HG03521 (cell line): Measurements from ENCODE around the gene KRTAP4-7.
"Not testable (repeated sequence)": the region's sequence is repeated elsewhere in the genome, so short reads cannot be mapped to it uniquely, and the experiment has no call there.

Experiments used
- ATAC-seq: cut with Tn5 transposase; IDR thresholded peaks from one replicate; pipeline ENCODE4 v1.9.1; 2021; ENCODE audit warnings: mild to moderate bottlenecking, moderate library complexity; ENCODE audit not compliant: unreplicated experiment

The KRTAP4-7 gene

DNA sequence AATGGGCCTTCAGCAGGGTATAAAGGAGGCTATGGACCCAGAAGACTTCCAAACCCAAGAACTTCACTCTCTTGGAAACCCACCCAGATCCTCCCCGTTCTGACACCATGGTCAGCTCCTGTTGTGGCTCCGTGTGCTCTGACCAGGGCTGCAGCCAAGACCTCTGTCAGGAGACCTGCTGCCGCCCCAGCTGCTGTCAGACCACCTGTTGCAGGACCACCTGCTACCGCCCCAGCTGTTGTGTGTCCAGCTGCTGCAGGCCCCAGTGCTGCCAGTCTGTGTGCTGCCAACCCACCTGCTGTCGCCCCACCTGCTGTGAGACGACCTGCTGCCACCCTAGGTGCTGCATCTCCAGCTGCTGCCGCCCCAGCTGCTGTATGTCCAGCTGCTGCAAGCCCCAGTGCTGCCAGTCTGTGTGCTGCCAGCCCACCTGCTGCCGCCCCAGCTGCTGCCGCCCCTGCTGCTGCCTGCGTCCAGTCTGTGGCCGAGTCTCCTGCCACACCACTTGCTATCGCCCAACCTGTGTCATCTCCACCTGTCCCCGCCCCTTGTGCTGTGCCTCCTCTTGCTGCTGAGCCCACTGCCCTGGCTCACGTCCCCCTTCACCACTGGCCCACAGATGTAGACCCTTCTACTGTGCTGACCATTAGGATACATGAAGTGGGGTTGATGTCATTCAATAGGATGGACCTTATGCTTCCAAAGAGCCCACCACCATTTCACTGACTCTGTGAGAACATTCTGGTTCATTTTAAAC lies at the start of gene KRTAP4-7:
Gene KRTAP4-7, plus strand, starts transcription at position 51 of the 757 bp plus-strand sequence. Its CDS starts 57 bp downstream, at position 108.
- not testable (repeated sequence) for ATAC-seq

DNA sequence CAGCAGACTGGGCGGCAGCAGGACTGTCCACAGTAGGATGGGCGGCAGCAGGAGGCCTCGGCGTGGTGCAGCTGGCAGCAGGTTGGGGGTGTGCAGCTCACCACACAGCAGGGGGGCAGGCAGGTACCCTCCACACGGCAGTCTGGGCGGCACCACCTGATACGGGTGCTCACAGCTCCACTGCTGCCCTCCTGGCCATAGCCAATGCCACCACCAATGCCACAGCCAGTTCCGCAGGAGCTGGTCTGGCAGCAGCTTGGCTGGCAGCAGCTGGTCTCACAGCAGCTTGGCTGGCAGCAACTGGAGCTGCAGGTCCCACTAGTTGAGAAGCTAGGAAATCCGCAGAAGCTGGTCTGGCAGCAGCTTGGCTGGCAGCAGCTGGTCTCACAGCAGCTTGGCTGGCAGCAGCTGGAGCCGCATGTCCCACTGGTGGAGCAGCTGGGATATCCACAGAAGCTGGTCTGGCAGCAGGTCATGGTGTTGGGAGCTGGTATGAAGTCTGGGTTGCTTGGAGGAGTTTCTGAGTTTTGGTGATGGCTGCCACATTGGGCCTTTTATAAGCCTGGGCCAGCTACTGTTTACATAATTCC lies 49.5 kb upstream of the KRTAP4-7 start, which contains the start of gene KRTAP1-3:
Gene KRTAP1-3, minus strand, starts transcription at position 529 of the 590 bp plus-strand sequence. Its CDS starts 53 bp downstream, at position 476.
- not testable (repeated sequence) for ATAC-seq

DNA sequence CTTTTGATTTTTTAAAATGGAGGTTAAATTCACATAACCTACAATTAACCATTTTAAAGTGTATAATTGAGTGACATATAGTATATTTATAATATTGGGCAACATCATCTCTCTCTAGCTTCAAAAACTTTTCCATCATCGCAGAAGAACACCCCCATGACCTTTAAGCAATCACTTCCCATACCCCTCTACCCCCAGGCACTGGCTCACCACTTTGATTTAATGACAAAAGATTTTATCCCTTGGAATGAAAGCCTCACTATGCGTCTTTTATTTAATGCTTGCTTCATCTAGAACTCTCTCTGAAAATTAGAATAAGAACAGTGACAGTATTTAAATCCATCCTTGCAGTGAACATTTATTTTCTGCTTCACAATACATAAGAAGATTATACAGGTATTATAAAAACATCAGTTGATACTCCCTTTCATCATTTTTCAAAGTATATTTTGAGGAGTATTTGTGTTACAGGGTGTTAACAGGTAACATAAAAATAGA lies 46.0 kb upstream of the KRTAP4-7 start:
- ATAC-seq: no peak

DNA sequence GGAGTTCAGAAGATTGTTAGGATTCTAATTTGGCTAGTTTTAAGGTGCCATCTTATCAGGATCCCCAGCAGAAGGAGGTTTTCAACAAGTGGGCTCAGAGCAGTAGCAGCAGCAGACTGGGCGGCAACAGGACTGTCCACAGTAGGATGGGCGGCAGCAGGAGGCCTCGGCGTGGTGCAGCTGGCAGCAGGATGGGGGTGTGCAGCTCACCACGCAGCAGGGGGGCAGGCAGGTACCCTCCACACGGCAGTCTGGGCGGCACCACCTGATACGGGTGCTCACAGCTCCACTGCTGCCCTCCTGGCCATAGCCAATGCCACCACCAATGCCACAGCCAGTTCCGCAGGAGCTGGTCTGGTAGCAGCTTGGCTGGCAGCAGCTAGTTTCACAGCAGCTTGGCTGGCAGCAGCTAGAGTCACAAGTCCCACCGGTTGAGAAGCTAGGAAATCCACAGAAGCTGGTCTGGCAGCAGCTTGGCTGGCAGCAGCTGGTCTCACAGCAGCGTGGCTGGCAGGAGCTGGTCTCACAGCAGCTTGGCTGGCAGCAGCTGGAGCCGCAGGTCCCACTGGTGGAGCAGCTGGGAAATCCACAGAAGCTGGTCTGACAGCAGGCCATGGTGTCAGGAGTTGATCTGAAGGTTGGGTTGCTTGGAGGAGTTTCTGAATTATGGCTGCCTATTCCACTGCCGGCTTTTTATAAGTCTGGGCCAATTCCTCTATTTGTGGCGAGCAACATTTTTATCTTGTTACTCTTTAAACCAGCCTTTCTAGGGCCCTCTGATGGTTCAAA lies 43.0 kb upstream of the KRTAP4-7 start, which contains the start of gene KRTAP1-1:
Gene KRTAP1-1, minus strand, starts transcription at position 668 of the 789 bp plus-strand sequence. Its CDS starts 53 bp downstream, at position 615.
- not testable (repeated sequence) for ATAC-seq

DNA sequence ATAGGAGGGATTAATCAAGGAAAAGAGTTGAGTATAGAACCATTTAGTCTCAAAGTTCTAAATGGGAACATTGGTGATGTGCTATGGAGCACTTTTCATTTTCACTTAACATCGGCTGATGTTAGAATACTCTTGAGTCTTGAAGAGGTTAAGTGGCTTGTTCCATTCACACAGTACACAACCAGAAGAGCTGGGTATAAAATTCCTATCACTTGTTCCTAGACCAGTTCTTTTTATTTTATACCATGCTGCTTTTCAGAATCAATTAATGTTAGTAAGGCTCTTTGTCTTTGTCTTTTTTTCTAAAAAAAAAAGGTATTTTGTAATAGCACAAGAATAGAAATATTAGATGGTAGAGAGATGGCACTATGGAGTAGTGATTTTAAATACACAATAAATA lies 41.0 kb upstream of the KRTAP4-7 start:
- ATAC-seq: no peak

DNA sequence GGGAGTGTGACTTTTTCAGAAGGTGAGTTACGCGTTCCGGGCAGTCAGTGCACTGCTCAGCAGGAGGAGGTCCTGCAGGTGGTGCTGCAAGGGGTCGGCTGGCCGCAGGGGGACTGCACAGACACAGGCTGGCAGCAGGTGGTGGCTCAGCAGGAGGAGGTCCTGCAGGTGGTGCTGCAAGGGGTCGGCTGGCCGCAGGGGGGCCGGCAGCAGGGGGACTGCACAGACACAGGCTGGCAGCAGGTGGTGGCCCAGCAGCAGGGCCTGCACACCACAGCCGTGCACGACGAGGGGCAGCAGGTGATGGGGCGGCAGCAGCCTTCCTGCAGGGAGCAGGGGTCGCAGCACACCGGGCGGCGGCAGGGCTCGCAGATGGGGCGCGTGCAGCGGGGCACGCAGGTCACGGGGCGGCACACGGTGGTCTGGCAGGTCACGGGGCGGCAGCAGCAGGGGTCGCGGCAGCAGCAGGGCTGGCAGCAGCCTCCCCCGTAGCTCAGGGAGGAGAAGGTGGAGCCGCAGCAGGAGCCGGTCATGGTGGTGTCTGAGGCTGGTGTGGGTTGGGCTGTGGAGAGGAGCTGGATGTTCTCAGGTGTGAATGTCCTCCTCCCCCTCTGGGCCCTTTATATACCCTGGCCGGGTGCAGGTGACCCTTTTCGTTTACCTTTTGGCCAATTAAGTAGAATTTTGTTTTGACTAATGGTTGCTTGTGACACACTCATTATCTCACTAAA lies 37.0 kb upstream of the KRTAP4-7 start, which contains the start of gene KRTAP2-1:
Gene KRTAP2-1, minus strand, starts transcription at position 582 of the 731 bp plus-strand sequence. Its CDS starts 49 bp downstream, at position 533.
- not testable (repeated sequence) for ATAC-seq

DNA sequence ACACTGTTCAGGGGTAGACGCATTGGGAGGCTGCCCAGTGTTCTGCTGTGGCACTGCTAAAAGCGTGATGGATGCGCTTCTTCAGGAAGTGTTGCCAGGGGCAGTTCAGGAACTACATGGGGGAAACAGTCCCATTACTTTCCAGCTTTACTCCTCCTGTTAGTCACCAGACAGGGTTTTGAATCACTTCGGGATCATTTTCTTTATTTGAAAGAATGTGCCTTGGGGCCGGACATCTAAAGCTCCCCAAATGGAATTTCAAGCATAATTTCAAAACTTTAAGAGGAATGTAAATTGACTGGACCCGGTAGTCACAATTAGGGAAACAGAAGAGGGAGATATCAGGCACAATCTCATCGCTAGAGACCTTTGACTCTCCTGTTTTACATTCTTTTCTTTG lies 35.5 kb upstream of the KRTAP4-7 start:
- no peak for ATAC-seq

DNA sequence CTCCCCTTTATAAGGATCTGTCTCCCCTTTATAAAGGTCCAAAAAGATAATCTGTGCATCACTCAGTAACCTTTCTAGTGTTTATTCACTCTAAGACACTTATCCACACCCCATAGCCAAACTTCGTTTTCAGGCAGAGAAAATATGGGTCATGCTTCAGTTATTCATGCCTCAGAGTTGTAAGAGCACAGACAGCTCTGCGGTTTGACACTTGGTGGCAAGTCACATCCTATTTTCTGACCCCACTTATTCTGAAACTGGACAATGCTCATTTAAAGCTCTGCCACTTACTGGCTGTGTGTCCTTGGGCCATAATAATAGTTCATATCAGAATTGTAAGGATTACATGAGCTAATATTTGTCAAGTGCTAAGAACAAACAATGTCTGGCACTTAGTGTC lies 34.8 kb upstream of the KRTAP4-7 start:
- no peak for ATAC-seq

DNA sequence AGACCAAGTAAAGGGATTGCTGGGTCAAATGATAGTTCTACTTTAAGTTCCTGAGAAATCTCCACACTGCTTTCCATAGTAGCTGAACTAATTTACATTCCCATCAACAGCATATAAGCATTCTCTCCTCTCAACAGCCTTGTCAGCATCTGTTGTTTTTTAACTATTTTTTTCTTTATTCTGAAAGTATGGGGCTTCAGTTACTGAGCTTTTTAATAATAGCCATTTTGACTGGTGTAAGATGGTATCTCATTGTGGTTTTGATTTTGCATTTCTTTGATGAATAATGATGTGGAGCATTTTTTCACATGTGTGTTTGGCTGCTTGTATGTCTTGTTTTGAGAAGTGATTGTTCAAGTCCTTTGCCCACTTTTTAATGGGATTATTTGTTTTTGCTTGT lies 31.4 kb upstream of the KRTAP4-7 start:
- no peak for ATAC-seq

DNA sequence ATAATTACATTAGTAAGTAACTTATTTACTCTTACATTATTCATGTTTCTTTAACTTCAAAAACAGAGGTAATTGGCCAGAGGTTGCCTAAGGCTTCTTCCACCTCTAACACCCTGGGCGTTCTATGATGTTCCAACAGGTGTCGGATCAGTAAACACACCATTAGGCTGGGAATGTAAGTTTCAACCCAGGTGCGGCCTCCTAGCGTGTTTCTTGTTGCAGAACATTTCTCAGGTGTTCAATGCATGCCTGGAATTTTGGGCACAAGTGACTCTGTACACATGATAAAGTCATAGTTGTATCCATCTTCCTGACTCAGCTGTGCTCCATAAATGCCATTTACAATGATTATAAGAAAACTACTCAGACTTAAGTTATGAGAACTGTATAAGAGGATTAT lies 29.9 kb upstream of the KRTAP4-7 start:
- no peak for ATAC-seq

DNA sequence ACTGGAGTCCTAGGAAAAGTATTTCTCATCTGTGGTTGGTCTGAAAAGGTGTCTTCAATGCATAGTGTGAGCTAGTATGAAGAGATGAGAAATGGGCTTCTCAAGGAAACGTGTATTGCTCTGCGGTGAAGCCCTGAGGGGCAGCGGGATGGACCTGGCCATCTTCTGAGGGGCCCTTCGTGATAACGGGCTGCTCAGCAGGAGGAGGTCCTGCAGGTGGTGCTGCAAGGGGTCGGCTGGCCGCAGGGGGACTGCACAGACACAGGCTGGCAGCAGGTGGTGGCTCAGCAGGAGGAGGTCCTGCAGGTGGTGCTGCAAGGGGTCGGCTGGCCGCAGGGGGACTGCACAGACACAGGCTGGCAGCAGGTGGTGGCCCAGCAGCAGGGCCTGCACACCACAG lies 29.4 kb upstream of the KRTAP4-7 start:
- ATAC-seq: not testable (repeated sequence)

DNA sequence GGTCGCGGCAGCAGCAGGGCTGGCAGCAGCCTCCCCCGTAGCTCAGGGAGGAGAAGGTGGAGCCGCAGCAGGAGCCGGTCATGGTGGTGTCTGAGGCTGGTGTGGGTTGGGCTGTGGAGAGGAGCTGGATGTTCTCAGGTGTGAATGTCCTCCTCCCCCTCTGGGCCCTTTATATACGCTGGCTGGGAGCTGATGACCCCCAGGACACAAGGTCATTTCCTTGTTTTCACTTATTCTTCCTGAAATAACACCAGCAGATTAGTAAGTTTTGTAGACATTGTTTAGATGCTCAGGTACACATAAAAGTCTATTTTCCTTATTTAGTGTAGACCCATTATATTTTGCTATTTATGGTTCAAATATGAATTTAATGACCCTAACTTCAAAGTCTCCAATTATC lies 28.8 kb upstream of the KRTAP4-7 start, which contains the start of gene KRTAP2-2:
Gene KRTAP2-2, minus strand, starts transcription at position 101 of the 400 bp plus-strand sequence. Its CDS starts 19 bp downstream, at position 82.
- ATAC-seq: not testable (repeated sequence)

DNA sequence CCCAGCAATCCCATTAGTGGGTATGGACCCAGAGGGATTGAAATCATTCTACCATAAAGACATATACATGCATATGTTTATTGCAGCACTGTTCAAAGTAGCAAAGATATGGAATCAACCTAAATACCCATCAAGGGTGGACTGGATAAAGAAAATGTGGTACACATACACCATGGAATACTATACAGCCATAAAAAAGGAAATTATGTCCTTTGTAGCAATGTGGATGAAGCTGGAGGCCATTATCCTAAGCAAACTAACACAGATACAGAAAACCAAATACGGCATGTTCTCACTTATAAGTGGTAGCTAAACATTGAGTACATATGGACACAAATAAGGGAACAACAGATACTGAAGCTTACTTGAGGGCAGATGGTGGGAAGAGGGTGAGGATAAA lies 26.4 kb upstream of the KRTAP4-7 start:
- no peak for ATAC-seq

DNA sequence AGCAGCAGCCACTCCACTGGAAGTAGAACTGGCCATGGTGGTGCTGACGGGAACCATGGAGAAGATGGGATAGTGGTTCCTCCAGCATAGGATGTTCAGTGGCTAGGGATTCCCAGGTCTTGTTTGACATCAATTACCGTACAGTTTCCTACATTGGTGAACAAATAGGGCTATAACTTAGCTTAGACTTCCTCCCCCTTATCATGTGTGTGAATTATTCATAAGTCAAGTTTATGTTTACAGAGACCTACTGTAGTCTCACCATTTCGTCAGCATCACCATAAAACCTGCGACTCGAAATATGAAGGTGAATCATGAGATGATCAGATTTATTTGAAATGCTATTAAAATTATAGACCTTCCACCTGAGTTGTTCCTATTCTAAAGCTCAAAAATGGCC lies 25.2 kb upstream of the KRTAP4-7 start:
- no peak for ATAC-seq

DNA sequence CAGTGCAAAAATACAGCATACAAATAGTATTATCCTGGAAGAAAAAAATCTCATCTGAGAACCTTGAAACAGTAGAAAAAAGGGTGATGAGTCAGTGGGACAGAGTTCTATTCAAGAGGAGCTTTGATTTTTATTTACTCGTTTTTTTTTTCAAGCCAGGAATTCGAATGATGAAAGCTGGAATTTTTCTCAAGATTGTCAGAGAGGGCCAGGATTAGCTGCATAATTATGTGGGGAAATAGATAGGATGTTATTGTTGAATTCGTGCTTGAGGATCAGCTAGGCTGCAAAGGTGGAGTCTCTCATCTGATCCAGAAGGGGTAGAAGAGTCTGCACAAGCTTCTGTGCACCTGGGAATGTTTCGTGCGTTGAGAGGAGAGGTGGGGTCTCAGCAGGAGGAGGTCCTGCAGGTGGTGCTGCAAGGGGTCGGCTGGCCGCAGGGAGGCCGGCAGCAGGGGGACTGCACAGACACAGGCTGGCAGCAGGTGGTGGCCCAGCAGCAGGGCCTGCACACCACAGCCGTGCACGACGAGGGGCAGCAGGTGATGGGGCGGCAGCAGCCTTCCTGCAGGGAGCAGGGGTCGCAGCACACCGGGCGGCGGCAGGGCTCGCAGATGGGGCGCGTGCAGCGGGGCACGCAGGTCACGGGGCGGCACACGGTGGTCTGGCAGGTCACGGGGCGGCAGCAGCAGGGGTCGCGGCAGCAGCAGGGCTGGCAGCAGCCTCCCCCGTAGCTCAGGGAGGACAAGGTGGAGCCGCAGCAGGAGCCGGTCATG lies 24.5 kb upstream of the KRTAP4-7 start:
- ATAC-seq: not testable (repeated sequence)

DNA sequence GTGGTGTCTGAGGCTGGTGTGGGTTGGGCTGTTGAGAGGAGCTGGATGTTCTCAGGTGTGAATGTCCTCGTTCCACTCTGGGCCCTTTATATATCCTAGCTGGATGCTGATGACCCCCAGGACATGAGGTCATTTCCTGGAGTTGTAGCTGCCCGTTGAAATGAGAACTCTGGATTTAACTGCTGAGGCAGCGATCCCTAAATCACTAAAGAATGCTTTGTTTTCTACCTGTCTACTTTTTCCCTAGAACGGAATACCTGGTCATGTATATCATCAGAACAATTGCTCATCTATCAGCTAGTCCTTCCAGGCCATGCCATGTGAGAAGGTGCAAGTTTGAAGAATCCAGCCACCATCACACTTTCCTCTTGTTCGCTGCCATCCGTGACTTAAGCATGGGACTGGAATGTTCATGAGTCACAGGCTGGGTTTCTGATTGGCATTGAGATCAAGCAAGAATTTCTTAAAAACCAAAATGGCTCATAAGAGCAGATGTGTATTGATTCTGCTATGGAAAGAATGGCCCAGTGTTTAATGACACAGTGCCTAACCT lies 23.8 kb upstream of the KRTAP4-7 start, which contains the start of gene KRTAP2-3:
Gene KRTAP2-3, minus strand, starts transcription at position 63 of the 553 bp plus-strand sequence. CDS start 64 bp downstream, outside the sequence.
- no peak for ATAC-seq

DNA sequence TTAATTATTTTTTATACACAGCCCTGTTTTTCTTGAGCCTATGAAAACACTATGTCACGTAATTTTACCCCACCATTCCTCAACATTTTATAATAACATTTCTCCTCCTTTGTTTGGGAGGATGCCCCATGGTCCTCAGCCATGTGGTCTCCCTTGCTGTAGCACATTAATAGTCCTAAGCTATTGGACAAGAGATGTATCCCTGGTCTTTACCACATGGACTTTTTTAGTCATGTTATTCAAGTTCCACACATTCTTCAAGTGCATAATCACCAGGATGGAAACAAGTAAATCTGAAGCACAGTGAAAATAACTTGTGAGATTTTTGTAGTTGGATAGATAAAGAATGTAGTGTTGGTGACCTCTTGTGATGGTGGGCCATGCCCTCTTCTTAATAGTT lies 22.0 kb upstream of the KRTAP4-7 start:
- no peak for ATAC-seq

DNA sequence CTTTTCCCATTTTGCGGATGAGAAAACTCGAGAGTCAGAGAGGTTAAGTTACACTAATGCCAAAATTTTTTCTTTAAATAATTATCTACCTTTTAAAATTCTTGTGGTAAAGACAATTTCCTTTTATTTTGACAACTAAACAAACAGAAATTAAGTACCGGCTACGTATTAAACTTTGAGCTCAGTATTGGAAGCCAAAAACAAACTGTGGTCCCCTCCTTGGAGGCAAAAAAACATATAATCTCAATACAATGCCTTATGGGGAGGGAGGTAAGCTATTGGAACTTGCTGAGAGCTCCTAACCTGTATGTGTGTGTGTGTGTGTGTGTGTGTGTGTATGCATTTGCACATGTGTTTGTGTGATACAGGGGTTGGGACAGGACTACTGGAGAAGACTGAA lies 20.5 kb upstream of the KRTAP4-7 start:
- no peak for ATAC-seq

DNA sequence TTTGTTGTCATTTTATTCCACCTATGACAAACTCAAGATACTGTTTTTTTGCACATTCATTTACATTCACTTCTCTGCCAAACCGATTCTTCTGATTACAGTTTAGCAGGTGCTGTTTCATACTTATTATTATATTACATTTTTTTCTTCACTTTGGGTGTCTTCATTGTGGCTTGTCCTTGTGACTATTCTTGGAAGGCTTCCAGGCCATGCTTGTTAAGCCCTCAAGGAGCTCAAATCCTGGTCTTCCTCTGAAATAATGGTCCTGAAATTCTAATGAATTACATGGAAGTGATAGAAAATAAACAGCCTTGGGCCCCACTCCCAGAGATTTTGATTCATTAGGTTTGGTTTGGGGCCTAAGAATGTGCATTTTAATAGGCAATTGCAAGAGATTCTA lies 19.6 kb upstream of the KRTAP4-7 start:
- ATAC-seq: no peak
